Hepatocyte (in vitro differentiated cells): ENCODE measurements around the gene REEP6. TPM values are rescaled to one million over a fixed set of nuclear protein-coding genes. Genes with fewer than 3 reads are reported as not detected.
A peak's percentile ranks its signal among the peaks of the same experiment; 100 is the strongest.

Experiments used
- DNase-seq: peaks from one replicate; pipeline ENCODE4 v3.0.0-alpha.2; 2016; ENCODE audit warnings: low spot score
- H2AFZ ChIP-seq: fragments of 200-600 bp; sonication (generic); 2 replicates; pipeline ENCODE4 v1.6.0; 2016; ENCODE audit warnings: antibody characterized with exemption, mild to moderate bottlenecking
- H3K27ac ChIP-seq: fragments of 200-600 bp; sonication (generic); 2 replicates; pipeline ENCODE4 v1.5.1; 2016; ENCODE audit warnings: mild to moderate bottlenecking
- H3K27me3 ChIP-seq: fragments of 200-600 bp; sonication (generic); 2 replicates; pipeline ENCODE4 v1.6.1; 2016
- H3K36me3 ChIP-seq: fragments of 200-600 bp; sonication (generic); replicated peaks from 2 replicates; pipeline ENCODE4 v1.5.1; 2016; ENCODE audit warnings: low read depth; ENCODE audit not compliant: insufficient read depth
- H3K4me1 ChIP-seq: fragments of 200-600 bp; sonication (generic); 2 replicates; pipeline ENCODE4 v1.5.1; 2016; ENCODE audit warnings: mild to moderate bottlenecking, moderate library complexity; ENCODE audit not compliant: insufficient read depth
- H3K4me2 ChIP-seq: fragments of 200-600 bp; sonication (generic); 2 replicates; pipeline ENCODE4 v1.6.0; 2016
- H3K4me3 ChIP-seq: fragments of 200-600 bp; sonication (generic); 2 replicates; pipeline ENCODE4 v1.5.1; 2016; ENCODE audit warnings: mild to moderate bottlenecking
- H3K79me2 ChIP-seq: fragments of 200-600 bp; sonication (generic); 2 replicates; pipeline ENCODE4 v1.6.0; 2017; ENCODE audit warnings: mild to moderate bottlenecking
- H3K9me2 ChIP-seq: fragments of 200-600 bp; sonication (generic); replicated peaks from 2 replicates; pipeline ENCODE4 v1.6.0; 2017; ENCODE audit warnings: mild to moderate bottlenecking; ENCODE audit not compliant: insufficient read depth
- H3K9me3 ChIP-seq: fragments of 200-600 bp; sonication (generic); 2 replicates; pipeline ENCODE4 v1.5.1; 2016; ENCODE audit warnings: low read depth, mild to moderate bottlenecking
- H4K20me1 ChIP-seq: fragments of 200-600 bp; sonication (generic); 2 replicates; pipeline ENCODE4 v1.6.0; 2016; ENCODE audit warnings: mild to moderate bottlenecking; ENCODE audit not compliant: insufficient read depth, poor library complexity, severe bottlenecking
- EZH2 ChIP-seq: fragments of 200-600 bp; sonication (generic); IDR thresholded peaks from 2 replicates; pipeline ENCODE4 v1.6.1; 2016; ENCODE audit warnings: antibody characterized with exemption, mild to moderate bottlenecking, borderline replicate concordance
- EZH2phosphoT487 ChIP-seq: fragments of 200-600 bp; sonication (generic); IDR thresholded peaks from one replicate; pipeline ENCODE4 v1.6.1; 2018; ENCODE audit warnings: antibody characterized with exemption, mild to moderate bottlenecking, low read depth, moderate library complexity; ENCODE audit not compliant: unreplicated experiment, severe bottlenecking
- WGBS: methylation state at CpG from one replicate; pipeline ENCODE4 v1.1.6; 2016; ENCODE audit warnings: low lambda C conversion rate; ENCODE audit errors: missing lambda C conversion rate; 5-methylcytosine and 5-hydroxymethylcytosine counted together
- polyA plus RNA-seq: library from polyadenylated mRNA; unstranded; fragments of >200 nt; fragmentation: Nextera tagmentation; extraction: Ambion mirVana; gene quantifications from 2 replicates; pipeline ENCODE4 v1.2.1, GENCODE V29; 2016
- total RNA-seq: library from RNA; depleted of rRNA; stranded (reverse); fragments of >200 nt; gene quantifications from 2 replicates; pipeline ENCODE4 v1.2.3, GENCODE V29; 2014
- TF ChIP-seq, protein P1 (sequence below): fragments of 200-600 bp; sonication (generic); IDR thresholded peaks from 2 replicates; pipeline ENCODE4 v1.5.1; 2016; ENCODE audit warnings: antibody characterized with exemption, mild to moderate bottlenecking; ENCODE audit not compliant: poor library complexity

The REEP6 gene
- total and polyA plus RNA-seq, 2 experiments from 2014 or later, result 88.9 to 218 TPM

DNA sequence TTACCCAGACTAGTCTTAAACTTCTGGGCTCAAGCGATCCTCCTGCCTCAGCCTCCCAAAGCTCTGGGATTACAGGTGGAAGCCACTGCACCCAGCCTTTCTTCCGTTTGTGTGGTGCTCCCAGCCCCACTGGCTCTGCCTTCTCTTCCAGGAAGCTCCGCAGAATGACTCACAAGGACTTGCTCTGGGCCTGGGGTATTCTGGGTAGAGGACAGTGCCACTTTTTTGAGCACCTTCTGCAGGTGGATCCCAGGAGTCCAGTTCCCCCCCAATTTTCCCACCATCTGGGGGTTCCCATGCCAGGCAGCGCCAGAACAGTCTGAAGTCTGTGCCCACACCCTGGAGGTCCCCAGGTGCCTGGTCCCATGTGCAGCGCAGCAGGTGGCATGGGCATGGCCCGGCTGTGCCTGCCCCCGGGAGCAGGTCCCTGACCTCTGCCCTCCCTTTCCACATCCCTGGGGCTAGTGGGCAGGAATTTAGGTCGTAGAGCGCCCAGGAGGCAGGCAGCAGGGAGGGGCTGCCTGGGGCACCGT lies 1.6 kb downstream of the REEP6 start:
- peaks cover 15% of the 10 kb centered on the region for H3K79me2 ChIP-seq
- H4K20me1 ChIP-seq, result no peaks in the 10 kb centered on the region
- TF ChIP-seq, protein P1, sequence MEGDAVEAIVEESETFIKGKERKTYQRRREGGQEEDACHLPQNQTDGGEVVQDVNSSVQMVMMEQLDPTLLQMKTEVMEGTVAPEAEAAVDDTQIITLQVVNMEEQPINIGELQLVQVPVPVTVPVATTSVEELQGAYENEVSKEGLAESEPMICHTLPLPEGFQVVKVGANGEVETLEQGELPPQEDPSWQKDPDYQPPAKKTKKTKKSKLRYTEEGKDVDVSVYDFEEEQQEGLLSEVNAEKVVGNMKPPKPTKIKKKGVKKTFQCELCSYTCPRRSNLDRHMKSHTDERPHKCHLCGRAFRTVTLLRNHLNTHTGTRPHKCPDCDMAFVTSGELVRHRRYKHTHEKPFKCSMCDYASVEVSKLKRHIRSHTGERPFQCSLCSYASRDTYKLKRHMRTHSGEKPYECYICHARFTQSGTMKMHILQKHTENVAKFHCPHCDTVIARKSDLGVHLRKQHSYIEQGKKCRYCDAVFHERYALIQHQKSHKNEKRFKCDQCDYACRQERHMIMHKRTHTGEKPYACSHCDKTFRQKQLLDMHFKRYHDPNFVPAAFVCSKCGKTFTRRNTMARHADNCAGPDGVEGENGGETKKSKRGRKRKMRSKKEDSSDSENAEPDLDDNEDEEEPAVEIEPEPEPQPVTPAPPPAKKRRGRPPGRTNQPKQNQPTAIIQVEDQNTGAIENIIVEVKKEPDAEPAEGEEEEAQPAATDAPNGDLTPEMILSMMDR, result no peak
- no peak for TF ChIP-seq EZH2phosphoT487
- no peak for TF ChIP-seq EZH2
- peaks cover 21% of the 10 kb centered on the region for H3K4me1 ChIP-seq
- peak; percentile 76 for DNase-seq
- H3K9me3 ChIP-seq, result no peaks in the 10 kb centered on the region
- no peak overlapping the region for H2AFZ ChIP-seq
- peak overlapping the region; percentile 85 for H3K27ac ChIP-seq
- H3K4me2 ChIP-seq, result peak overlapping the region; percentile 78
- H3K36me3 ChIP-seq, result no peaks in the 10 kb centered on the region
- H3K9me2 ChIP-seq, result no peaks in the 10 kb centered on the region
- WGBS, result 65% methylated on average over 10 of the region's 10 CpGs
- no peaks in the 10 kb centered on the region for H3K27me3 ChIP-seq
- H3K4me3 ChIP-seq, result no peak overlapping the region

DNA sequence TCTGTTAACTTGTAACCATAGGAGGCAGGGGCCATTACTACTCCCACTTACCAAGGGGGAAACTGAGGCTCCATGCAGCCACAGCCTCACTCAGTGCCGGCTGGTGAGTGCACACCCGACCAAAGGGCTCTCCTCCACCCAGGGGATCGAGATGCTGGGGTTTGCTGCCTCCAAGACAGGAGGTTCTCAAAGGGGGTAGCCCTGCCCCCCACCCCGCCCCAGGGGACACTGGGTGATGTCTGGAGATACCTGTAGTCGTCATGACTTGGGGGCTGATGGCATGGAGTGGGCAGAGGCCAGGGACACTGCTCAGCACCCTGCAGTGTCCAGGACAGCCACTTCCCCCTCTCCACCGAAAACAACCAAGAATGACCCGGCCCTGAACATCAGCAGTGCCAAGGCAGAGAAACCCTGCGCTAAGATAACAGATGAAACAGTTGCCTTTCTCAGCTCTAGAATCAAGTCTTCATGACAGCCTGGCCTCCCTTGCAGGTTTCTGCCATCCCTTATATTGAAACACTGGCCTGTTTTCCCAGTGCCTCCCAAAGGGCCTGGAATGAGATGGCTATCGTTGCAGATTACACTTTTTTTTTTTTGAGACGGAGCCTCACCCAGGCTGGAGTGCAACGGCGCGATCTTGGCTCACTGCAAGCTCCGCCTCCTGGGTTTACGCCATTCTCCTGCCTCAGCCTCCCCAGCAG lies 3.3 kb downstream of the REEP6 start:
- peak overlapping the region; percentile 85 for H3K27ac ChIP-seq

DNA sequence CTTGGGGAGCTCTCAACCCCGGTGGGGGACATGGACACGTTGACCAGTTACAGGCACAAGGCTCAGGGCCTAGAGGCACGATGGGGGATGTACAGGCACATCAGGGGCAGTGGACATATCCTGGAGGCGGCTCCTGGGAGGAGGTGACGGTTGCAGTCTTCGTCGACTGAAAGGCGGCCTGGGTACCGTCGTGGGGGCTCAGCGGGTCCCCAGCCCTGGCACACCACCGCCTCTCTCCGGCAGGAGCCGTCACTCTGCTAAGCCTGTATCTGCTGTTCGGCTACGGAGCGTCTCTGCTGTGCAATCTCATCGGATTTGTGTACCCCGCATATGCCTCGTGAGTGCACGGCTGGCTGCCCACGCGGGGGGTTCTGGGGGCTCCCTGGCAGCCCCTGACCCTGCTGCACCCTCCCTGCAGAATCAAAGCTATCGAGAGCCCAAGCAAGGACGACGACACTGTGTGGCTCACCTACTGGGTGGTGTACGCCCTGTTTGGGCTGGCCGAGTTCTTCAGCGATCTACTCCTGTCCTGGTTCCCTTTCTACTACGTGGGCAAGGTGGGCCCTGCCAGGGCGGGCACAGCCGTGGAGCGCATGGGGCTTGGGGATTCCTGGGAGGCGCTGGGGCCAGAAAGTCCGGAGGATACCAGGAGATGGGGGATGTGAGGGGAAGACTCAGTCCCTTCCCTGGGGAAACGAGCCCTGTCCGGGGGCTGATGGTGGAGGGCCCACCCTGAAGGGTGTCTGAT lies 4.2 kb downstream of the REEP6 start:
- H3K79me2 ChIP-seq, result peaks cover 15% of the 10 kb centered on the region
- H3K4me1 ChIP-seq, result peaks cover 22% of the 10 kb centered on the region
- TF ChIP-seq EZH2 (no peak), EZH2phosphoT487 (no peak)
- TF ChIP-seq, protein P1, result no peak
- H3K27ac ChIP-seq, result no peak overlapping the region
- no peaks in the 10 kb centered on the region for H3K36me3 ChIP-seq
- DNase-seq, result no peak
- no peak overlapping the region for H2AFZ ChIP-seq
- WGBS, result 87% methylated on average over 34 of the region's 37 CpGs
- H3K4me3 ChIP-seq, result no peak overlapping the region
- H3K4me2 ChIP-seq, result no peak overlapping the region
- H3K9me2 ChIP-seq, result no peaks in the 10 kb centered on the region
- H3K27me3 ChIP-seq, result no peaks in the 10 kb centered on the region
- no peaks in the 10 kb centered on the region for H4K20me1 ChIP-seq
- no peaks in the 10 kb centered on the region for H3K9me3 ChIP-seq

More for the DNA sequence above, 3.3 kb downstream of the REEP6 start:
- Histone ChIP-seq H3K9me2 (no peaks in the 10 kb centered on the region), H3K27me3 (no peaks in the 10 kb centered on the region), H3K79me2 (peaks cover 15% of the 10 kb centered on the region), H3K9me3 (no peaks in the 10 kb centered on the region), H4K20me1 (no peaks in the 10 kb centered on the region), H3K36me3 (no peaks in the 10 kb centered on the region), H3K4me1 (peaks cover 30% of the 10 kb centered on the region), H2AFZ (no peak overlapping the region), H3K4me2 (peak overlapping the region; percentile 78), H3K4me3 (no peak overlapping the region)
- 73% methylated on average over 15 of the region's 15 CpGs for WGBS
- no peak for DNase-seq
- no peak for TF ChIP-seq EZH2
